Sigmoid colon (tissue), 4 donors: ENCODE measurements around the gene RTN3.

Experiments used
- EP300 ChIP-seq, 4 donors: sonication (generic); formaldehyde crosslinking; IDR thresholded peaks; one replicate each; pipeline ENCODE4 v1.6.1; 2017; ENCODE audit warnings: antibody characterized with exemption in 4 of 4
- POLR2A ChIP-seq, 2 donors: fragments of 450-650 bp; IDR thresholded peaks; one replicate each; pipeline ENCODE4 v1.6.1; 2016; ENCODE audit warnings: antibody characterized with exemption in 2 of 2, mild to moderate bottlenecking in 2 of 2, moderate library complexity in 2 of 2
- POLR2AphosphoS5 ChIP-seq, 4 donors: sonication (generic); formaldehyde crosslinking; IDR thresholded peaks; one replicate each; pipeline ENCODE4 v1.6.1; 2017; ENCODE audit warnings: antibody characterized with exemption in 4 of 4
- TF ChIP-seq, protein P1 (sequence below), 4 experiments: fragments of 450-650 bp in 3 of 4; fragments of 200-600 bp in 1 of 4; IDR thresholded peaks; one replicate each; pipeline ENCODE4 v1.5.1; 2016 to 2019; ENCODE audit warnings: antibody characterized with exemption in 4 of 4, mild to moderate bottlenecking in 3 of 4, moderate library complexity in 2 of 4

DNA sequence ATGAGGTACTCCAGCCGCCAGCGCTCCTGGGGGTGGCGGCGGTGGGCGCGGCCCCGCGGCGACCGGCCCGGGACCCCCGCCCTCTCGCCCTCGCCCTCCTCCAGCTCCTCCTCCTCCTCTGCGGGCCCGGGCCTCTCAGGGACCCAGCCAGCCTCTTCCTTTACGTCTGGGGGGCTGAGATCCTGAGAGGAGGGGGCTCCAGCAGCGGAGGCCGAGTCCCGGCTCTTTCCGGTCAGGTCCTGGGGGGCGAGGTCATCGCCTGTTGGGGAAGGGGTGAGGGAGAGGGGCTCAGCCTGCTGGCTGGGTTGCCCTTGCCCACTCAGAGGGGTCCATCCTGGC is 83.0 kb downstream of the RTN3 start:
- TF ChIP-seq, protein P1, sequence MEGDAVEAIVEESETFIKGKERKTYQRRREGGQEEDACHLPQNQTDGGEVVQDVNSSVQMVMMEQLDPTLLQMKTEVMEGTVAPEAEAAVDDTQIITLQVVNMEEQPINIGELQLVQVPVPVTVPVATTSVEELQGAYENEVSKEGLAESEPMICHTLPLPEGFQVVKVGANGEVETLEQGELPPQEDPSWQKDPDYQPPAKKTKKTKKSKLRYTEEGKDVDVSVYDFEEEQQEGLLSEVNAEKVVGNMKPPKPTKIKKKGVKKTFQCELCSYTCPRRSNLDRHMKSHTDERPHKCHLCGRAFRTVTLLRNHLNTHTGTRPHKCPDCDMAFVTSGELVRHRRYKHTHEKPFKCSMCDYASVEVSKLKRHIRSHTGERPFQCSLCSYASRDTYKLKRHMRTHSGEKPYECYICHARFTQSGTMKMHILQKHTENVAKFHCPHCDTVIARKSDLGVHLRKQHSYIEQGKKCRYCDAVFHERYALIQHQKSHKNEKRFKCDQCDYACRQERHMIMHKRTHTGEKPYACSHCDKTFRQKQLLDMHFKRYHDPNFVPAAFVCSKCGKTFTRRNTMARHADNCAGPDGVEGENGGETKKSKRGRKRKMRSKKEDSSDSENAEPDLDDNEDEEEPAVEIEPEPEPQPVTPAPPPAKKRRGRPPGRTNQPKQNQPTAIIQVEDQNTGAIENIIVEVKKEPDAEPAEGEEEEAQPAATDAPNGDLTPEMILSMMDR (IDR thresholded peaks at IDR 0.05) = no peak
- TF ChIP-seq POLR2A (IDR thresholded peaks at IDR 0.05) (no peak), POLR2AphosphoS5 (IDR thresholded peaks at IDR 0.05) (no peak), EP300 (IDR thresholded peaks at IDR 0.05) (no peak)
